Neuronal stem cell (in vitro differentiated cells): ENCODE data around the gene PLPP1. TPM values are rescaled to one million over a fixed set of nuclear protein-coding genes. Genes with fewer than 3 reads are reported as not detected.

ENCODE experiments used
- DNase-seq: peaks from one replicate; pipeline ENCODE4 v3.0.0-alpha.2; 2013; ENCODE audit warnings: low spot score
- H2AFZ ChIP-seq: one replicate; pipeline ENCODE4 v1.6.1; 2013; ENCODE audit warnings: mild to moderate bottlenecking, low read length, inconsistent platforms
- H2AK5ac ChIP-seq: 2 replicates; pipeline ENCODE4 v1.6.1; 2013; ENCODE audit warnings: low read depth, mild to moderate bottlenecking, inconsistent platforms, low read length, moderate library complexity, mixed read lengths
- H2BK120ac ChIP-seq: 2 replicates; pipeline ENCODE4 v1.6.1; 2013; ENCODE audit warnings: low read depth, mild to moderate bottlenecking, inconsistent platforms, low read length, moderate library complexity, mixed read lengths
- H2BK12ac ChIP-seq: one replicate; pipeline ENCODE4 v1.6.1; 2013; ENCODE audit warnings: low read length, inconsistent platforms
- H2BK15ac ChIP-seq: 2 replicates; pipeline ENCODE4 v1.6.1; 2013; ENCODE audit warnings: mild to moderate bottlenecking, low read length, inconsistent platforms, mixed read lengths
- H2BK5ac ChIP-seq: one replicate; pipeline ENCODE4 v1.6.1; 2013; ENCODE audit warnings: inconsistent platforms, mild to moderate bottlenecking, low read length, moderate library complexity
- H3K14ac ChIP-seq: one replicate; pipeline ENCODE4 v1.6.1; 2013; ENCODE audit warnings: low read length, inconsistent platforms
- H3K18ac ChIP-seq: 2 replicates; pipeline ENCODE4 v1.6.1; 2013; ENCODE audit warnings: low read length, inconsistent platforms
- H3K23ac ChIP-seq: 2 replicates; pipeline ENCODE4 v1.6.1; 2013; ENCODE audit warnings: low read depth, mild to moderate bottlenecking, mixed read lengths, low read length, inconsistent platforms; ENCODE audit not compliant: poor library complexity
- H3K27ac ChIP-seq: replicated peaks from 3 replicates; pipeline ENCODE4 v1.5.1; 2013; ENCODE audit warnings: low read length, inconsistent platforms
- H3K27me3 ChIP-seq, 3 experiments: 2 replicates each; pipeline ENCODE4 v1.6.1; 2013; ENCODE audit warnings: low read length in 3 of 3, mild to moderate bottlenecking in 2 of 3, inconsistent platforms in 1 of 3, low read depth in 1 of 3, mixed read lengths in 1 of 3, moderate library complexity in 1 of 3; ENCODE audit not compliant: control insufficient read depth in 3 of 3, insufficient read depth in 3 of 3
- H3K36me3 ChIP-seq, 2 donors: replicated peaks in 1 of 2; 2 replicates each; pipeline ENCODE4 v1.6.1; 2013; ENCODE audit warnings: low read length in 2 of 2; ENCODE audit not compliant: control insufficient read depth in 2 of 2, insufficient read depth in 2 of 2
- H3K4ac ChIP-seq: 2 replicates; pipeline ENCODE4 v1.6.1; 2013; ENCODE audit warnings: inconsistent platforms, mild to moderate bottlenecking, low read length, moderate library complexity
- H3K4me1 ChIP-seq, 2 donors: 1 replicate in 1 of 2; 2 replicates in 1 of 2; pipeline ENCODE4 v1.6.1; 2013; ENCODE audit warnings: low read length in 2 of 2, low read depth in 1 of 2; ENCODE audit not compliant: control insufficient read depth in 2 of 2, insufficient read depth in 1 of 2
- H3K4me2 ChIP-seq: one replicate; pipeline ENCODE4 v1.6.1; 2013; ENCODE audit warnings: mild to moderate bottlenecking, low read length, inconsistent platforms; ENCODE audit not compliant: insufficient read depth, poor library complexity, severe bottlenecking
- H3K4me3 ChIP-seq, 2 donors: 2 replicates each; pipeline ENCODE4 v1.5.1; 2013; ENCODE audit warnings: low read length in 2 of 2, mild to moderate bottlenecking in 2 of 2, inconsistent platforms in 1 of 2, moderate library complexity in 1 of 2
- H3K79me1 ChIP-seq: one replicate; pipeline ENCODE4 v1.6.1; 2013; ENCODE audit warnings: low read depth, mild to moderate bottlenecking, inconsistent platforms, low read length, moderate library complexity
- H3K9ac ChIP-seq: one replicate; pipeline ENCODE4 v1.6.1; 2013; ENCODE audit warnings: mild to moderate bottlenecking, low read depth, low read length, inconsistent platforms; ENCODE audit not compliant: poor library complexity
- H3K9me3 ChIP-seq, 2 donors: replicated peaks in 1 of 2; 2 replicates each; pipeline versions ENCODE3 to v1.6.1; 2013; ENCODE audit warnings: low read length in 2 of 2, mild to moderate bottlenecking in 2 of 2, inconsistent platforms in 1 of 2, low read depth in 1 of 2, mixed read lengths in 1 of 2, moderate library complexity in 1 of 2; ENCODE audit not compliant: control insufficient read depth in 2 of 2, insufficient read depth in 1 of 2
- H4K8ac ChIP-seq: one replicate; pipeline ENCODE4 v1.6.1; 2013; ENCODE audit warnings: low read depth, mild to moderate bottlenecking, inconsistent platforms, low read length, moderate library complexity
- H4K91ac ChIP-seq: one replicate; pipeline ENCODE4 v1.6.1; 2013; ENCODE audit warnings: low read length, low read depth, mild to moderate bottlenecking, inconsistent platforms; ENCODE audit not compliant: poor library complexity
- WGBS, 2 donors: extraction: QIAGEN DNeasy Blood & Tissue Kit; methylation state at CpG; one replicate each; pipeline ENCODE4 v1.1.7; 2013; ENCODE audit warnings: missing lambda C conversion rate in 2 of 2, mixed read lengths in 1 of 2; ENCODE audit not compliant: insufficient read length in 2 of 2, insufficient replicate concordance in 1 of 2; ENCODE audit errors: extremely low coverage in 2 of 2; 5-methylcytosine and 5-hydroxymethylcytosine counted together
- polyA plus RNA-seq, 2 experiments: library from polyadenylated mRNA; stranded (reverse); fragments of 200-250 nt; gene quantifications; one replicate each; pipeline ENCODE4 v1.2.3, GENCODE V29; 2013

Gene PLPP1
- 13.3 TPM for polyA plus RNA-seq (2013, experiment 1 of 2)
- 13.4 TPM for polyA plus RNA-seq (2013, experiment 2 of 2)

- peaks cover 0 to 7% (median 0%) of the 10 kb centered on the region in 3 experiments for H3K27me3 ChIP-seq
- peak within 1 kb of the TSS; percentile 58 for H2BK12ac ChIP-seq
- no peaks in the 10 kb centered on the region for H3K36me3 ChIP-seq
- no peaks in the 10 kb centered on the region for H3K9me3 ChIP-seq
- peak within 1 kb of the TSS; percentile 97 for H3K9ac ChIP-seq
- H2BK15ac ChIP-seq, result peak within 1 kb of the TSS; percentile 79
- peak within 1 kb of the TSS; percentile 80 to 97 for H3K4me3 ChIP-seq
- peak within 1 kb of the TSS; percentile 93 for H3K23ac ChIP-seq
- peaks cover 3 to 5% of the 10 kb centered on the region in 2 donors for H3K4me1 ChIP-seq
- H2BK5ac ChIP-seq, result peak within 1 kb of the TSS; percentile 99
- peak within 1 kb of the TSS; percentile 100 for H2AFZ ChIP-seq
- H3K4me2 ChIP-seq, result peak within 1 kb of the TSS; percentile 75
- H3K27ac ChIP-seq, result peak within 1 kb of the TSS; percentile 96
- no peak within 1 kb of the TSS for H2AK5ac ChIP-seq
- no peak within 1 kb of the TSS for H4K91ac ChIP-seq
- DNase-seq, result peak; percentile 90
- H3K14ac ChIP-seq, result peak within 1 kb of the TSS; percentile 94
- no peak within 1 kb of the TSS for H3K4ac ChIP-seq
- peak within 1 kb of the TSS; percentile 47 for H2BK120ac ChIP-seq
- no CpG with 5 or more reads among the region's 91 CpGs for WGBS, 2 donors
- H4K8ac ChIP-seq, result no peak within 1 kb of the TSS
- H3K79me1 ChIP-seq, result peaks cover 4% of the 10 kb centered on the region
- peak within 1 kb of the TSS; percentile 99 for H3K18ac ChIP-seq
These were observed at the start of gene PLPP1 for GRCh38 chr5:55534436-55535198. TSS of gene PLPP1 (minus strand) at chr5:55534964. CDS start at chr5:55534629, 335 bp downstream.

GRCh38 chr5:55583578-55583977 is 48.8 kb upstream of the PLPP1 start:
- H2AFZ ChIP-seq, result no peak overlapping the region
- H2AK5ac ChIP-seq, result no peak overlapping the region
- WGBS, 2 donors, result no CpG with 5 or more reads among the region's 9 CpGs
- H3K14ac ChIP-seq, result no peak overlapping the region
- no peak overlapping the region for H3K4me2 ChIP-seq
- no peak overlapping the region for H2BK120ac ChIP-seq
- H3K27me3 ChIP-seq, result no peaks in the 10 kb centered on the region
- H2BK15ac ChIP-seq, result no peak overlapping the region
- H3K9ac ChIP-seq, result no peak overlapping the region
- no peaks in the 10 kb centered on the region for H3K79me1 ChIP-seq
- H2BK12ac ChIP-seq, result no peak overlapping the region
- no peak overlapping the region for H4K8ac ChIP-seq
- no peak overlapping the region for H2BK5ac ChIP-seq
- no peaks in the 10 kb centered on the region for H3K4me1 ChIP-seq
- H3K4me3 ChIP-seq, result no peak overlapping the region
- no peaks in the 10 kb centered on the region for H3K9me3 ChIP-seq
- DNase-seq, result no peak
- no peak overlapping the region for H3K23ac ChIP-seq
- no peak overlapping the region for H4K91ac ChIP-seq
- no peak overlapping the region for H3K4ac ChIP-seq
- H3K18ac ChIP-seq, result no peak overlapping the region
- H3K27ac ChIP-seq, result no peak overlapping the region
- no peaks in the 10 kb centered on the region for H3K36me3 ChIP-seq

- H3K27ac ChIP-seq, result no peak overlapping the region
- H4K8ac ChIP-seq, result no peak overlapping the region
- no peak overlapping the region for H3K14ac ChIP-seq
- no peak overlapping the region for H2BK15ac ChIP-seq
- no peak overlapping the region for H3K4me2 ChIP-seq
- H2AFZ ChIP-seq, result no peak overlapping the region
- H3K9me3 ChIP-seq, result no peaks in the 10 kb centered on the region
- WGBS, 2 donors, result no CpG with 5 or more reads among the region's 2 CpGs
- peaks cover 0 to 3% of the 10 kb centered on the region in 2 donors for H3K4me1 ChIP-seq
- no peak overlapping the region for H3K9ac ChIP-seq
- no peak overlapping the region for H2BK5ac ChIP-seq
- no peaks in the 10 kb centered on the region for H3K79me1 ChIP-seq
- H4K91ac ChIP-seq, result no peak overlapping the region
- H3K23ac ChIP-seq, result no peak overlapping the region
- H2AK5ac ChIP-seq, result no peak overlapping the region
- no peak overlapping the region for H3K4me3 ChIP-seq
- H3K36me3 ChIP-seq, result no peaks in the 10 kb centered on the region
- no peak overlapping the region for H2BK12ac ChIP-seq
- no peak overlapping the region for H3K18ac ChIP-seq
- DNase-seq, result no peak
- H3K4ac ChIP-seq, result no peak overlapping the region
- H2BK120ac ChIP-seq, result no peak overlapping the region
- H3K27me3 ChIP-seq, result no peaks in the 10 kb centered on the region
These were observed 47.5 kb upstream of the PLPP1 start for GRCh38 chr5:55582256-55582655.

- Histone ChIP-seq H3K9ac (no peak overlapping the region), H2BK15ac (no peak overlapping the region), H3K4me1 (peaks cover 0 to 3% of the 10 kb centered on the region in 2 donors), H3K23ac (no peak overlapping the region), H3K27me3 (no peaks in the 10 kb centered on the region), H2BK12ac (no peak overlapping the region), H4K8ac (no peak overlapping the region), H3K4me3 (no peak overlapping the region), H3K79me1 (no peaks in the 10 kb centered on the region), H3K18ac (no peak overlapping the region), H3K4ac (no peak overlapping the region), H3K27ac (no peak overlapping the region), H3K9me3 (no peaks in the 10 kb centered on the region), H3K36me3 (no peaks in the 10 kb centered on the region), H2BK120ac (no peak overlapping the region), H3K14ac (no peak overlapping the region), H2AFZ (no peak overlapping the region), H3K4me2 (no peak overlapping the region), H2BK5ac (no peak overlapping the region), H2AK5ac (no peak overlapping the region), H4K91ac (no peak overlapping the region)
- WGBS, 2 donors, result no CpG with 5 or more reads among the region's 6 CpGs
- no peak for DNase-seq
These were observed 45.3 kb upstream of the PLPP1 start for GRCh38 chr5:55580042-55580441.
